HUES64 (cell line): Measurements from ENCODE around the gene LRRN4CL.

ENCODE experiments used
- H3K27ac ChIP-seq: 2 replicates; pipeline ENCODE4 v1.7.0; 2013; ENCODE audit warnings: low read depth, low read length, inconsistent platforms
- H3K27me3 ChIP-seq: 2 replicates; pipeline ENCODE4 v1.6.1; 2013; ENCODE audit warnings: mild to moderate bottlenecking, low read length; ENCODE audit not compliant: insufficient read depth
- H3K36me3 ChIP-seq: 2 replicates; pipeline ENCODE4 v1.6.1; 2013; ENCODE audit warnings: mild to moderate bottlenecking, low read length; ENCODE audit not compliant: insufficient read depth
- H3K4me1 ChIP-seq: 2 replicates; pipeline ENCODE4 v1.6.1; 2013; ENCODE audit warnings: mild to moderate bottlenecking, low read length, moderate library complexity; ENCODE audit not compliant: insufficient read depth
- H3K4me3 ChIP-seq: 2 replicates; pipeline ENCODE4 v1.5.1; 2013; ENCODE audit warnings: mild to moderate bottlenecking, low read length, moderate library complexity
- H3K9ac ChIP-seq: 2 replicates; pipeline ENCODE4 v1.6.1; 2013; ENCODE audit warnings: mild to moderate bottlenecking, low read depth, low read length
- H3K9me3 ChIP-seq: 2 replicates; pipeline ENCODE4 v1.6.1; 2013; ENCODE audit warnings: low read depth, low read length; ENCODE audit not compliant: insufficient read depth
- WGBS: fragments of 150-250, 120-280 bp; methylation state at CpG from one replicate; pipeline ENCODE4 v1.1.7; 2013; ENCODE audit warnings: missing lambda C conversion rate; 5-methylcytosine and 5-hydroxymethylcytosine counted together

Gene LRRN4CL

GRCh38 chr11:62673196-62673525 lies 16.2 kb downstream of the LRRN4CL start:
- Histone ChIP-seq H3K9me3 (no peaks in the 10 kb centered on the region), H3K9ac (no peak overlapping the region), H3K36me3 (peaks cover 44% of the 10 kb centered on the region), H3K4me3 (peak overlapping the region; percentile 77; the same call in 1 of the 2 replicates), H3K27me3 (no peaks in the 10 kb centered on the region), H3K27ac (no peak overlapping the region), H3K4me1 (peaks cover 7% of the 10 kb centered on the region; the same call in 1 of the 2 replicates)
- 96% methylated on average over 2 of the region's 2 CpGs for WGBS

GRCh38 chr11:62671608-62672389 lies 17.5 kb downstream of the LRRN4CL start, which contains the start of the genes LBHD1 and UQCC3:
Gene LBHD1 (minus strand): TSS chr11:62672267. CDS start chr11:62670031, 2,236 bp downstream.
Gene UQCC3 (plus strand): TSS chr11:62671673. CDS start chr11:62671746, 73 bp downstream.
- Histone ChIP-seq H3K4me1 (0 out of 2 replicates have a peak, but pooled peaks cover under 1% of the 10 kb centered on the region), H3K9ac (peak within 1 kb of the TSS; percentile 88), H3K9me3 (no peaks in the 10 kb centered on the region), H3K27me3 (no peaks in the 10 kb centered on the region), H3K4me3 (peak within 1 kb of the TSS; percentile 77), H3K27ac (peak within 1 kb of the TSS; percentile 72), H3K36me3 (peaks cover 43% of the 10 kb centered on the region)
- 1% methylated on average over 59 of the region's 59 CpGs for WGBS

- H3K9me3 ChIP-seq, result no peaks in the 10 kb centered on the region
- peak overlapping the region; percentile 77 for H3K4me3 ChIP-seq
- peak overlapping the region; percentile 88 for H3K9ac ChIP-seq
- H3K36me3 ChIP-seq, result peaks cover 43% of the 10 kb centered on the region
- peak overlapping the region; percentile 72 for H3K27ac ChIP-seq
- H3K27me3 ChIP-seq, result no peaks in the 10 kb centered on the region
- peaks cover 6% of the 10 kb centered on the region; the same call in 1 of the 2 replicates for H3K4me1 ChIP-seq
- 3% methylated on average over 17 of the region's 17 CpGs for WGBS
These were observed 18.1 kb downstream of the LRRN4CL start for GRCh38 chr11:62671236-62671607.

GRCh38 chr11:62669420-62670161 lies 19.7 kb downstream of the LRRN4CL start:
- Histone ChIP-seq H3K4me3 (no peak overlapping the region), H3K9ac (no peak overlapping the region), H3K4me1 (peaks cover 9% of the 10 kb centered on the region; the same call in 1 of the 2 replicates), H3K9me3 (no peaks in the 10 kb centered on the region), H3K36me3 (peaks cover 39% of the 10 kb centered on the region), H3K27me3 (no peaks in the 10 kb centered on the region), H3K27ac (peak overlapping the region; percentile 58; the same call in 1 of the 2 replicates)
- WGBS, result 82% methylated on average over 4 of the region's 4 CpGs

- peak overlapping the region; percentile 100; the same call in 1 of the 2 replicates for H3K9ac ChIP-seq
- H3K9me3 ChIP-seq, result no peaks in the 10 kb centered on the region
- H3K27ac ChIP-seq, result peak overlapping the region; percentile 98; the same call in 1 of the 2 replicates
- H3K36me3 ChIP-seq, result peaks cover 31% of the 10 kb centered on the region
- 74% methylated on average over 2 of the region's 2 CpGs for WGBS
- H3K4me1 ChIP-seq, result peaks cover 9% of the 10 kb centered on the region; the same call in 1 of the 2 replicates
- peak overlapping the region; percentile 99 for H3K4me3 ChIP-seq
- no peaks in the 10 kb centered on the region for H3K27me3 ChIP-seq
These were observed 21.9 kb downstream of the LRRN4CL start for GRCh38 chr11:62667460-62667859.

GRCh38 chr11:62666259-62666926 lies 22.9 kb downstream of the LRRN4CL start:
- Histone ChIP-seq H3K4me1 (peaks cover 9% of the 10 kb centered on the region; the same call in 1 of the 2 replicates), H3K27me3 (no peaks in the 10 kb centered on the region), H3K9ac (peak overlapping the region; percentile 100), H3K9me3 (no peaks in the 10 kb centered on the region), H3K36me3 (peaks cover 41% of the 10 kb centered on the region), H3K27ac (peak overlapping the region; percentile 98), H3K4me3 (peak overlapping the region; percentile 99)
- WGBS, result 58% methylated on average over 16 of the region's 16 CpGs

GRCh38 chr11:62665599-62666258 lies 23.6 kb downstream of the LRRN4CL start:
- peak overlapping the region; percentile 100 for H3K9ac ChIP-seq
- H3K27ac ChIP-seq, result peak overlapping the region; percentile 98
- whole genome bisulfite sequencing, result 4% methylated on average over 39 of the region's 39 CpGs
- H3K27me3 ChIP-seq, result no peaks in the 10 kb centered on the region
- peak overlapping the region; percentile 99 for H3K4me3 ChIP-seq
- H3K36me3 ChIP-seq, result peaks cover 42% of the 10 kb centered on the region
- H3K4me1 ChIP-seq, result peaks cover 9% of the 10 kb centered on the region; the same call in 1 of the 2 replicates
- no peaks in the 10 kb centered on the region for H3K9me3 ChIP-seq

- peak within 1 kb of the TSS; percentile 99 for H3K4me3 ChIP-seq
- H3K9ac ChIP-seq, result peak within 1 kb of the TSS; percentile 100
- H3K36me3 ChIP-seq, result peaks cover 42% of the 10 kb centered on the region
- peak within 1 kb of the TSS; percentile 98 for H3K27ac ChIP-seq
- no peaks in the 10 kb centered on the region for H3K9me3 ChIP-seq
- H3K27me3 ChIP-seq, result no peaks in the 10 kb centered on the region
- under 1% methylated on average over 46 of the region's 47 CpGs for WGBS
- H3K4me1 ChIP-seq, result peaks cover 9% of the 10 kb centered on the region; the same call in 1 of the 2 replicates
These were observed 24.2 kb downstream of the LRRN4CL start, which contains the start of the genes C11orf98 and CSKMT for GRCh38 chr11:62665075-62665598. Gene C11orf98 (minus strand): TSS chr11:62665210. CDS start chr11:62665169, 41 bp downstream. Gene CSKMT (plus strand): TSS chr11:62665312. CDS start chr11:62665880, 568 bp downstream.

- H3K4me3 ChIP-seq, result peak overlapping the region; percentile 99
- 2% methylated on average over 36 of the region's 36 CpGs for WGBS
These were observed 24.8 kb downstream of the LRRN4CL start for GRCh38 chr11:62664405-62665074.

More at GRCh38 chr11:62664405-62665074, 24.8 kb downstream of the LRRN4CL start:
- no peaks in the 10 kb centered on the region for H3K9me3 ChIP-seq
- no peaks in the 10 kb centered on the region for H3K27me3 ChIP-seq
- H3K27ac ChIP-seq, result peak overlapping the region; percentile 98
- peaks cover 9% of the 10 kb centered on the region; the same call in 1 of the 2 replicates for H3K4me1 ChIP-seq
- peaks cover 42% of the 10 kb centered on the region for H3K36me3 ChIP-seq
- H3K9ac ChIP-seq, result peak overlapping the region; percentile 100
